GM12878 (cell line): ENCODE data around the gene SCYL3. TPM values are rescaled to one million over a fixed set of nuclear protein-coding genes. Genes with fewer than 3 reads are reported as not detected.

Source experiments
- ATF7 ChIP-seq: fragments of 450-650 bp; IDR thresholded peaks from 2 replicates; pipeline ENCODE4 v1.6.1; 2016; ENCODE audit warnings: low read depth, mild to moderate bottlenecking
- CHD1 ChIP-seq: IDR thresholded peaks from 2 replicates; pipeline ENCODE4 v1.6.1; 2012; ENCODE audit warnings: low read depth, low read length, improper control_type of control experiment
- CHD4 ChIP-seq: fragments of 200-600 bp; sonication (generic); IDR thresholded peaks from 2 replicates; pipeline ENCODE4 v1.6.1; 2016; ENCODE audit warnings: mild to moderate bottlenecking
- FOS ChIP-seq: IDR thresholded peaks from 3 replicates; pipeline ENCODE4 v1.6.1; 2011; ENCODE audit warnings: borderline replicate concordance; ENCODE audit not compliant: insufficient read length; ENCODE audit errors: extremely low read depth
- HDGF ChIP-seq: fragments of 450-650 bp; IDR thresholded peaks from 2 replicates; pipeline ENCODE4 v1.6.1; 2016; ENCODE audit warnings: antibody characterized with exemption
- POU2F2 ChIP-seq: IDR thresholded peaks from 3 replicates; pipeline ENCODE4 v1.6.1; 2011; ENCODE audit warnings: low read depth, mild to moderate bottlenecking, low read length, borderline replicate concordance
- RAD21 ChIP-seq: IDR thresholded peaks from 2 replicates; pipeline ENCODE4 v1.6.1; 2011; ENCODE audit warnings: mild to moderate bottlenecking, low read depth, low read length, moderate library complexity; ENCODE audit not compliant: insufficient read depth
- RB1 ChIP-seq: fragments of 450-650 bp; formaldehyde crosslinking; IDR thresholded peaks from 2 replicates; pipeline ENCODE4 v1.6.1; 2017; ENCODE audit warnings: mild to moderate bottlenecking, borderline replicate concordance
- RUNX3 ChIP-seq: IDR thresholded peaks from 2 replicates; pipeline ENCODE4 v1.6.1; 2012; ENCODE audit warnings: low read length, inconsistent platforms
- polyA plus RNA-seq, 11 experiments: library from polyadenylated mRNA; depleted of rRNA in 4 of 11; unstranded in 6 of 11; stranded (reverse) in 5 of 11; fragments of >200 nt; fragmentation: Nextera tagmentation in 4 of 11; fragmentation: Illumina TruSeq in 1 of 11; extraction: Ambion mirVana in 4 of 11; extraction: Trizol in 1 of 11; gene quantifications; 1 replicate in 1 of 11; 2 replicates in 10 of 11; pipeline versions ENCODE4 v1.2.1 to v1.2.3, GENCODE V29; 2011 to 2016; ENCODE audit warnings: inconsistent platforms in 2 of 11, missing spikeins in 2 of 11, low read depth in 1 of 11
- total RNA-seq, 4 experiments: library from RNA; depleted of rRNA in 3 of 4; stranded (reverse); fragments of >200 nt in 3 of 4; fragmentation: Illumina TruSeq in 1 of 4; extraction: Trizol in 1 of 4; gene quantifications; 2 replicates each; pipeline versions ENCODE4 v1.2.1 to v1.2.3, GENCODE V29; 2013 to 2021
- TF ChIP-seq, protein P1 (sequence below): IDR thresholded peaks from 2 replicates; pipeline ENCODE4 v1.6.1; 2012; ENCODE audit warnings: improper control_type of control experiment, low read depth, low read length; ENCODE audit not compliant: insufficient replicate concordance
- TF ChIP-seq, protein P2 (sequence below): fragments of 450-650 bp; IDR thresholded peaks from 2 replicates; pipeline ENCODE4 v1.6.1; 2017; ENCODE audit warnings: antibody characterized with exemption, mild to moderate bottlenecking, moderate library complexity
- TF ChIP-seq, protein P3 (sequence below): fragments of 450-650 bp; IDR thresholded peaks from 2 replicates; pipeline ENCODE4 v1.6.1; 2017; ENCODE audit warnings: mild to moderate bottlenecking, moderate library complexity
- TF ChIP-seq, protein P4 (sequence below): fragments of 450-650 bp; IDR thresholded peaks from 2 replicates; pipeline ENCODE4 v1.6.1; 2016; ENCODE audit warnings: mild to moderate bottlenecking

SCYL3 gene
- total and polyA plus RNA-seq, 10 of the 15 experiments (the other 5 are each of a cell fraction or from before 2014, with no cell fraction given), result 4.3 to 14.3 (median 10.3) TPM

DNA sequence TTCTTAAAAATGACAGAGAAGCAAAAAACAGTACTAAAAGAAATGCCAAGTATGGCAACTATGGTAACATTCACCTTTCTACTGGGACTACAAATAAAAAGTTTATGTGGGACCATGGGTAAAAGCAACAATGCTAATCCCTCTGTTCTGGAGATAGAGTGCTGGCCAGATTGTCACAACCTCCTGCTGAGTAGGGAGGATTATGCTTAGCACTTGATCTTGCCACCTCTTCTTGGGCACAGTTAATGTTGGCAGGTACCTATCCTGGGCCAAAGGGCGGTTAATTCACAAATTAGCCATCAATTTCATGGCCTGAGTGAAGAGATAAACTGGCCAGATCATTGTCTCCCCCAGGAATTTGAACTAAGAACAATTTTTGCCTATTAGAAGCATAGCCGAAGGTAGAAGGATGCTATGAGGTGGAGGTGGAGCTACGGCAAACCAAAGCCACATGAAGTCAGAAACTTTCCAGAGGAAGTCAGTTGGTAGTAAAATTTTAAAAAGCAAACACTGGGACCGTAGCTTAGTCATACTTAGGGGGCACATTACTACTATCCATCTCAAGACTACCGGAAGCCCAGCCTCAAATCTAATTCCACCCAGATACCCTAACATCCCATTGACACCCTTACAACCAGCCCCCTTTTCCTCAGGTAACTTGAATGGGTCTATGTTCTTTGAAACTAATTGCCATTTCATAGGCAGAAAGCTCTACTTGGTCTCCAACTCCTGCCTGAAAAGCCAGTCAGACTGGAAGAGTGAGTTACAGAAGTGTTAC, 2.7 kb downstream of the SCYL3 start (continued):
- TF ChIP-seq, protein P1, sequence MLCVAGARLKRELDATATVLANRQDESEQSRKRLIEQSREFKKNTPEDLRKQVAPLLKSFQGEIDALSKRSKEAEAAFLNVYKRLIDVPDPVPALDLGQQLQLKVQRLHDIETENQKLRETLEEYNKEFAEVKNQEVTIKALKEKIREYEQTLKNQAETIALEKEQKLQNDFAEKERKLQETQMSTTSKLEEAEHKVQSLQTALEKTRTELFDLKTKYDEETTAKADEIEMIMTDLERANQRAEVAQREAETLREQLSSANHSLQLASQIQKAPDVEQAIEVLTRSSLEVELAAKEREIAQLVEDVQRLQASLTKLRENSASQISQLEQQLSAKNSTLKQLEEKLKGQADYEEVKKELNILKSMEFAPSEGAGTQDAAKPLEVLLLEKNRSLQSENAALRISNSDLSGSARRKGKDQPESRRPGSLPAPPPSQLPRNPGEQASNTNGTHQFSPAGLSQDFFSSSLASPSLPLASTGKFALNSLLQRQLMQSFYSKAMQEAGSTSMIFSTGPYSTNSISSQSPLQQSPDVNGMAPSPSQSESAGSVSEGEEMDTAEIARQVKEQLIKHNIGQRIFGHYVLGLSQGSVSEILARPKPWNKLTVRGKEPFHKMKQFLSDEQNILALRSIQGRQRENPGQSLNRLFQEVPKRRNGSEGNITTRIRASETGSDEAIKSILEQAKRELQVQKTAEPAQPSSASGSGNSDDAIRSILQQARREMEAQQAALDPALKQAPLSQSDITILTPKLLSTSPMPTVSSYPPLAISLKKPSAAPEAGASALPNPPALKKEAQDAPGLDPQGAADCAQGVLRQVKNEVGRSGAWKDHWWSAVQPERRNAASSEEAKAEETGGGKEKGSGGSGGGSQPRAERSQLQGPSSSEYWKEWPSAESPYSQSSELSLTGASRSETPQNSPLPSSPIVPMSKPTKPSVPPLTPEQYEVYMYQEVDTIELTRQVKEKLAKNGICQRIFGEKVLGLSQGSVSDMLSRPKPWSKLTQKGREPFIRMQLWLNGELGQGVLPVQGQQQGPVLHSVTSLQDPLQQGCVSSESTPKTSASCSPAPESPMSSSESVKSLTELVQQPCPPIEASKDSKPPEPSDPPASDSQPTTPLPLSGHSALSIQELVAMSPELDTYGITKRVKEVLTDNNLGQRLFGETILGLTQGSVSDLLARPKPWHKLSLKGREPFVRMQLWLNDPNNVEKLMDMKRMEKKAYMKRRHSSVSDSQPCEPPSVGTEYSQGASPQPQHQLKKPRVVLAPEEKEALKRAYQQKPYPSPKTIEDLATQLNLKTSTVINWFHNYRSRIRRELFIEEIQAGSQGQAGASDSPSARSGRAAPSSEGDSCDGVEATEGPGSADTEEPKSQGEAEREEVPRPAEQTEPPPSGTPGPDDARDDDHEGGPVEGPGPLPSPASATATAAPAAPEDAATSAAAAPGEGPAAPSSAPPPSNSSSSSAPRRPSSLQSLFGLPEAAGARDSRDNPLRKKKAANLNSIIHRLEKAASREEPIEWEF, result no peak
- no peak for TF ChIP-seq FOS
- no peak for TF ChIP-seq POU2F2
- TF ChIP-seq RB1, result no peak
- TF ChIP-seq RAD21, result no peak
- TF ChIP-seq, protein P2, sequence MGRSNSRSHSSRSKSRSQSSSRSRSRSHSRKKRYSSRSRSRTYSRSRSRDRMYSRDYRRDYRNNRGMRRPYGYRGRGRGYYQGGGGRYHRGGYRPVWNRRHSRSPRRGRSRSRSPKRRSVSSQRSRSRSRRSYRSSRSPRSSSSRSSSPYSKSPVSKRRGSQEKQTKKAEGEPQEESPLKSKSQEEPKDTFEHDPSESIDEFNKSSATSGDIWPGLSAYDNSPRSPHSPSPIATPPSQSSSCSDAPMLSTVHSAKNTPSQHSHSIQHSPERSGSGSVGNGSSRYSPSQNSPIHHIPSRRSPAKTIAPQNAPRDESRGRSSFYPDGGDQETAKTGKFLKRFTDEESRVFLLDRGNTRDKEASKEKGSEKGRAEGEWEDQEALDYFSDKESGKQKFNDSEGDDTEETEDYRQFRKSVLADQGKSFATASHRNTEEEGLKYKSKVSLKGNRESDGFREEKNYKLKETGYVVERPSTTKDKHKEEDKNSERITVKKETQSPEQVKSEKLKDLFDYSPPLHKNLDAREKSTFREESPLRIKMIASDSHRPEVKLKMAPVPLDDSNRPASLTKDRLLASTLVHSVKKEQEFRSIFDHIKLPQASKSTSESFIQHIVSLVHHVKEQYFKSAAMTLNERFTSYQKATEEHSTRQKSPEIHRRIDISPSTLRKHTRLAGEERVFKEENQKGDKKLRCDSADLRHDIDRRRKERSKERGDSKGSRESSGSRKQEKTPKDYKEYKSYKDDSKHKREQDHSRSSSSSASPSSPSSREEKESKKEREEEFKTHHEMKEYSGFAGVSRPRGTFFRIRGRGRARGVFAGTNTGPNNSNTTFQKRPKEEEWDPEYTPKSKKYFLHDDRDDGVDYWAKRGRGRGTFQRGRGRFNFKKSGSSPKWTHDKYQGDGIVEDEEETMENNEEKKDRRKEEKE, result no peak
- no peak for TF ChIP-seq CHD1
- no peak for TF ChIP-seq CHD4
- TF ChIP-seq, protein P3, sequence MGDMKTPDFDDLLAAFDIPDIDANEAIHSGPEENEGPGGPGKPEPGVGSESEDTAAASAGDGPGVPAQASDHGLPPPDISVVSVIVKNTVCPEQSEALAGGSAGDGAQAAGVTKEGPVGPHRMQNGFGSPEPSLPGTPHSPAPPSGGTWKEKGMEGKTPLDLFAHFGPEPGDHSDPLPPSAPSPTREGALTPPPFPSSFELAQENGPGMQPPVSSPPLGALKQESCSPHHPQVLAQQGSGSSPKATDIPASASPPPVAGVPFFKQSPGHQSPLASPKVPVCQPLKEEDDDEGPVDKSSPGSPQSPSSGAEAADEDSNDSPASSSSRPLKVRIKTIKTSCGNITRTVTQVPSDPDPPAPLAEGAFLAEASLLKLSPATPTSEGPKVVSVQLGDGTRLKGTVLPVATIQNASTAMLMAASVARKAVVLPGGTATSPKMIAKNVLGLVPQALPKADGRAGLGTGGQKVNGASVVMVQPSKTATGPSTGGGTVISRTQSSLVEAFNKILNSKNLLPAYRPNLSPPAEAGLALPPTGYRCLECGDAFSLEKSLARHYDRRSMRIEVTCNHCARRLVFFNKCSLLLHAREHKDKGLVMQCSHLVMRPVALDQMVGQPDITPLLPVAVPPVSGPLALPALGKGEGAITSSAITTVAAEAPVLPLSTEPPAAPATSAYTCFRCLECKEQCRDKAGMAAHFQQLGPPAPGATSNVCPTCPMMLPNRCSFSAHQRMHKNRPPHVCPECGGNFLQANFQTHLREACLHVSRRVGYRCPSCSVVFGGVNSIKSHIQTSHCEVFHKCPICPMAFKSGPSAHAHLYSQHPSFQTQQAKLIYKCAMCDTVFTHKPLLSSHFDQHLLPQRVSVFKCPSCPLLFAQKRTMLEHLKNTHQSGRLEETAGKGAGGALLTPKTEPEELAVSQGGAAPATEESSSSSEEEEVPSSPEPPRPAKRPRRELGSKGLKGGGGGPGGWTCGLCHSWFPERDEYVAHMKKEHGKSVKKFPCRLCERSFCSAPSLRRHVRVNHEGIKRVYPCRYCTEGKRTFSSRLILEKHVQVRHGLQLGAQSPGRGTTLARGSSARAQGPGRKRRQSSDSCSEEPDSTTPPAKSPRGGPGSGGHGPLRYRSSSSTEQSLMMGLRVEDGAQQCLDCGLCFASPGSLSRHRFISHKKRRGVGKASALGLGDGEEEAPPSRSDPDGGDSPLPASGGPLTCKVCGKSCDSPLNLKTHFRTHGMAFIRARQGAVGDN, result no peak
- peak; percentile 71 for TF ChIP-seq RUNX3
- peak; percentile 62; the same call in 1 of the 2 replicates for TF ChIP-seq ATF7
- TF ChIP-seq, protein P4, sequence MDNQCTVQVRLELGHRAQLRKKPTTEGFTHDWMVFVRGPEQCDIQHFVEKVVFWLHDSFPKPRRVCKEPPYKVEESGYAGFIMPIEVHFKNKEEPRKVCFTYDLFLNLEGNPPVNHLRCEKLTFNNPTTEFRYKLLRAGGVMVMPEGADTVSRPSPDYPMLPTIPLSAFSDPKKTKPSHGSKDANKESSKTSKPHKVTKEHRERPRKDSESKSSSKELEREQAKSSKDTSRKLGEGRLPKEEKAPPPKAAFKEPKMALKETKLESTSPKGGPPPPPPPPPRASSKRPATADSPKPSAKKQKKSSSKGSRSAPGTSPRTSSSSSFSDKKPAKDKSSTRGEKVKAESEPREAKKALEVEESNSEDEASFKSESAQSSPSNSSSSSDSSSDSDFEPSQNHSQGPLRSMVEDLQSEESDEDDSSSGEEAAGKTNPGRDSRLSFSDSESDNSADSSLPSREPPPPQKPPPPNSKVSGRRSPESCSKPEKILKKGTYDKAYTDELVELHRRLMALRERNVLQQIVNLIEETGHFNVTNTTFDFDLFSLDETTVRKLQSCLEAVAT, result 0 out of 2 replicates have a peak, but pooled peaks have one; percentile 50
- TF ChIP-seq HDGF, result 0 out of 2 replicates have a peak, but pooled peaks have one; percentile 28
